Glomerular endothelial cell (primary cell): ENCODE data around the gene CASP3. TPM values are rescaled to one million over a fixed set of nuclear protein-coding genes. Genes with fewer than 3 reads are reported as not detected.
"Not testable (repeated sequence)": the region's sequence is repeated elsewhere in the genome, so short reads cannot be mapped to it uniquely, and the experiment has no call there.

ENCODE experiments used
- DNase-seq: peaks from one replicate; pipeline ENCODE4 v3.0.0-alpha.2; 2011; ENCODE audit warnings: low read depth, low spot score; ENCODE audit errors: extremely low read depth
- total RNA-seq: library from RNA; depleted of rRNA; stranded (reverse); fragments of >200 nt; gene quantifications from 2 replicates; pipeline ENCODE4 v1.2.3, GENCODE V29; 2015

The CASP3 gene
- total RNA-seq, 1 donor from 2014 or later: 36.4 TPM

DNA sequence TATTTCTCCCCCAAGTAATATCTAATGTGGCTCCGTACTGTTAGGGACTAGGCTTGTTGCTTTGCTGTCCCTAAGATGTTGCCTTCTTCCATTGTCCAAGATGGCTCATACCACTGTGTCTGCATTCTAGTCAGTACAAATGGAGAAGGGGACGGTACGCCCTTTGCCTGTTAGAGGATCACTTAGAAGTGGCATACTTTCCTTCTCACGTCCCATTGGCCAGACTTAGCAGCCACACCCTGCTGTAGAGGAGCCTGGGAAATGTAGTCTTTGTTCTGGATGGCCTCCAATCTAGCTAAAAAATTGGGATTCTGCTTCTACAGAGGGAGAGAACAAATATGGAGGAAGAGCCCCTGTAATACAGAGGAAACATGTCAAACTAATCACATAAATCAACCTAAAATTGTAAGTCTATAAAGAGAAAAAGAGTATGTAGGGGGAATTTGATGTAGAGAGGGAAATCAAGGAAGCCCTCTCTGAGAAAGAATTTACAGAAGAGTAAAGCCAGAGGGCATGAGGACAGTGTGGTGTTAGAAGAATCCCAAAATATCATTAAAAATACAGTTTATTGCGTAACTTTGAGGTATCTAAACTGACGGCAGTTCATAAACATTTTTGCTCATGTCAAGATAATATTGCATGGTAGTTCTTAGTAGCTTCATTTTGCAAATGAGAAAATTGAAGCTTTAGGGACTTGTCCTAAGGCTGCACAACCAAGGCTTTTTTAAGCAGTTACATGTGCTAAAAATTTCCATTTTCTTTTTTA, 15.4 kb upstream of the CASP3 start:
- no peak for DNase-seq

DNA sequence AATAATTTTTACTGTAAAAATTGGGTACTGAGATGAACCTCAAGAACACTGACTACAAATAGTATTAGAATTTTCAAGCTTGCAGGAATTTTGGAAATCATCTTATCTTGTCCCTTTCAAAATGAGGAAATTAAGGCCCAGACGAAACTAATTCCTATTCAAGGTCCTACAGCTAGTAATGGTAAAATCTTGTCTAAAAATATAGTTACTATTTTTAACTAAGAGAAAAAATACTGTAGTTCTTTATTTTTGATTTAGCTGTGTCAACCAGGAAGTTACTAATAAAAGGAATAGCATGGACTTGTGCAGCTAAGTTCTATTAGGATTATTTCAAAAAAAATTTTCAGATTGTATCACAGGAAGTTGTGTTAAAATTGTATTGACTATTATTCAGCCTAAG, 13.0 kb upstream of the CASP3 start:
- no peak for DNase-seq

DNA sequence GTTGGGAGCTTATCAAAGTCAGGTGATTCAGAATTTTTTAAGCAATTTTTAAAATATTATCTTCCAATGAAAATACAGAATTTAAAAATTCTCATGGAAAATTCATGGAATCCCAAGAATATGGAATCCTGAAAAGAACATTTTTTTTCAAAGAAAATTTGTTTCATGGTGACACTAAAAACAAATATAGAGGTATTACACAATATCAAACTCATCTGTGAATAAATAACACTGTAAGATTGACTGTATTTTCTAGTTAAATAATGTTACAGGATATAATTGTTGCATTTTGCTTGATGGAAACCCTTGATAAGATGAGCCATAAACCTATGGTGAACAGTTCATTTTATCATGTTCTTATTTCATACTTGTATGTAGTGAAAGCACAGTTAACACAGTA, 11.7 kb upstream of the CASP3 start:
- no peak for DNase-seq

DNA sequence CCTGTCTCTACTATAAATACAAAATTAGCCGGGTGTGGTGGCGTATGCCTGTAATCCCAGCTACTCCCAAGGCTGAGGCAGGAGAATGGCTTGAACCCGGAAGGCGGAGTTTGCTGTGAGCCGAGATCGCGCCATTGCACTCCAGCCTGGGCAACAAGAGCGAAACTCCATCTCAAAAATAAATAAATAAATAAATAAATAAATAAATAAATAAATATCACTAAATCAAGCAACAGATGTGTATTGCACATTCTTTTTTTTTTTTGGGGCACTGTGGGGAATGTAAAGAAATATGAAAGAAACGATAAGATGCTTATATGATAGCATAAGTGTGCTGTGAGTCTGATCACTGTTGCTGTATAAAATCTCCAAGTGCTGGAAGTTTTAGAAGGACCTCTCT, 8.6 kb upstream of the CASP3 start:
- not testable (repeated sequence) for DNase-seq

DNA sequence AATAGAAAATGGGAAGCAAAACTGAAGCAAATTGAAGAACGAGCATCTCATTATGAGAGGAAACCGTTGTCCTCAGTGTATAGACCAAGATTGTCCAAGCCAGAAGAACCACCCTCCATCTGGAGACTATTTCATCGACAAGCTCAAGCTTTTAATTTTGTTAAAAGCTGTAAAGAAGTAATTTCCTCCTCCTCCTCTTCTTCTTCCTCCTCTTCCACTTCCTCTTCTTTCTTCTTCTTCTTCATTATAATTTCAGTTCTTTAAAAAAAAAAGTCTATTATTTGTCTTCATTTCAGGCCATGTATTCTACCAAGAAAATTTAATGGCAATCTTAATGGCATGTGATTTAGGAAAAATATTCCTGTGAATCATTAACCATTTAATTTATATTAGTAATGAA, 7.9 kb upstream of the CASP3 start:
- no peak for DNase-seq

DNA sequence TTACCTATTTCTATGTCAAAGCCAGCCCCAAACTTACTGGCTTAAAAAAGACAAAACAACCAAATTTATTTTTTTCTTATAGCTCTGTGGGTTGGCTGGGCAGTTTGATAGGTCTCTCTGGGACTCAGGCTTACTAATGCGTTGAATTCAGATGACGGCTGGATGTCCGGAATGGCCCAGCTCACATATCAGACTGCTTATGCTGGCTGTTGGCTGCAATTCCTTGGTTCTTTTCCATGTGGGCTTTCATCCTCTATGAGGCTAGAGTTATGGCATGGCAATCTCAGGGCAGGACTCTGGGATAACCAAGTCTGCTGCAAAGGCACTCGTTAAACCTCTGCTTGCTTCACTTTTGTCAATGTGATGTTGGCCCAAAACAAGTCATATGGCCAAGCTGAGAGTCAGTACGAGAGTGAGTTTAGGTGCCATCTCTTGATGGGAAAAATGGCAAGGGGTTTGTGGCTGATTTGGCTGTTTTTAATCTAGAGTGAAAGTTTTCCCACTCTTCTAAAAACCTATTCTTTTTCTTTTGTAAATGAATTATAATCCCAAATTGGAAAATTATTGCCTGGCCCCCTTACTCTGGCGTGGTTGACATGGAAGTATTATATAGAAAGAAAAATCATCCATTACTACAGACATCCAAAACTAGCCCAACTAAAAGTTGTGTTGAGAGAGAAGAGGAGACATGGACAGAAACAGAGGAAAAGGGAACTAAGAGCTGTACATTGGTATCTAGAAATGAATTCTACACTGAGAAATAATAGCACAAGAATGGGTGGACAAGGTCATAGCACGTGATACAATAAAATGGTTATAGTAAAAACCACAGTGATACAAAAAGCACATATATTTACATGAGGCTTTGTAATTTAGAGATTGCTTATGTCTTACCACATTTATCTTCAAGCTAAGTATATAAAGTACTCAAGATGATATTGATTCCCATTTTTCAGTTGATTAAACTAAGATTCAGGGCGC, 6.9 kb upstream of the CASP3 start:
- no peak for DNase-seq

DNA sequence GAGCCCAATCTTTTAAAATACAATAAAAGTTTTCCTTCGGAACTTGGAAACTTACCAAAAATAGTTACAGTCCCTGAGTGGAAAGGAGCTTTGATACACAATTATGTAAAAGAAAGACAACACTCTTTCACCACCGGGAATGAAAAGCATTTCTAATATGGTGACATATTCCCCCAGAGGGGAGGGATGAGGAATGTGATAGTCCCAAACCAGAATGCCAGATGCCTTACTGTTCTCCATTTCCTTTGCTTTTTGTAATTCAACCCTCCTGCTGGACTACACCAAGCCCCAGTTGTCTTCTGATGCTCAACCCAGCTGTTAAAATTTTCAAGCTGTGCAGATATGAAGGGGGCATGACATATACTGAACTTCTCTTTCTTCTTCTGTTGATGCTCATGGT, 4.4 kb upstream of the CASP3 start:
- no peak for DNase-seq

DNA sequence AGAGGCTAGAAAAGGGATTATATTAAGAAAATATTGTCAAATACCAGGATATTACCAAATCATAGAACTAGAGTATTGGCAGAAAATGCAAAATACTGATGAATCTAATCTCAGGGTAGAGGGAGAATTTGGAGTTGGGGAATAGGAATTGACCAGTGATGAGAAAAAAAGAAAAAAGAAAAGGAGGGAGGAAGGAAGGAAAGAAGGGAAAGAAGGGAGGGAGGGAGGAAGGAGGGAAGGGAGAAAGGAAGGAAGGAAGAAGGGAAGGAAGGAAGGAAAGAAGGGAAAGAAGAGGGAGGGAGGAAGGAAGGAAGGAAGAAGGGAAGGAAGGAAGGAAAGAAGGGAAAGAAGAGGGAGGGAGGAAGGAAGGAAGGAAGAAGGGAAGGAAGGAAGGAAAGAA, 3.4 kb upstream of the CASP3 start:
- not testable (repeated sequence) for DNase-seq

DNA sequence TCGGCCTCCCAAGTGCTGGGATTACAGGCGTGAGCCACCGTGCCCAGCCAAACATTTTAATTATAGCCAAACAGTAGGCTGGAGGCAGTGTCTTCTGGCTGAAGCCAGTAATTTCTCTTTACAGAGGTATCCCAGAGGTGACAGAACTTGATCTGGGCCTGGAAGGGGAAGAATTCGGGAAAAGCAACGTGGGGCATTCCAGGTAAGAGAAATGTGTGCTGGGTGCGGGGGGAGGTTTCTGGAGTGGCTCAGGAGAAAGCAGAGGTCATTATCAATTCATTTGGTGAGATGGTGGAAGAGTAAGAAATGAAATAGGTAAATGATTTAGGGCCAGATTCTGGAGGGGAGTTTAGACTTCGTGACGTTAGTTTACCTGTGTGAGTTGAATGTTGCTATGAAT, 2.7 kb upstream of the CASP3 start:
- no peak for DNase-seq

DNA sequence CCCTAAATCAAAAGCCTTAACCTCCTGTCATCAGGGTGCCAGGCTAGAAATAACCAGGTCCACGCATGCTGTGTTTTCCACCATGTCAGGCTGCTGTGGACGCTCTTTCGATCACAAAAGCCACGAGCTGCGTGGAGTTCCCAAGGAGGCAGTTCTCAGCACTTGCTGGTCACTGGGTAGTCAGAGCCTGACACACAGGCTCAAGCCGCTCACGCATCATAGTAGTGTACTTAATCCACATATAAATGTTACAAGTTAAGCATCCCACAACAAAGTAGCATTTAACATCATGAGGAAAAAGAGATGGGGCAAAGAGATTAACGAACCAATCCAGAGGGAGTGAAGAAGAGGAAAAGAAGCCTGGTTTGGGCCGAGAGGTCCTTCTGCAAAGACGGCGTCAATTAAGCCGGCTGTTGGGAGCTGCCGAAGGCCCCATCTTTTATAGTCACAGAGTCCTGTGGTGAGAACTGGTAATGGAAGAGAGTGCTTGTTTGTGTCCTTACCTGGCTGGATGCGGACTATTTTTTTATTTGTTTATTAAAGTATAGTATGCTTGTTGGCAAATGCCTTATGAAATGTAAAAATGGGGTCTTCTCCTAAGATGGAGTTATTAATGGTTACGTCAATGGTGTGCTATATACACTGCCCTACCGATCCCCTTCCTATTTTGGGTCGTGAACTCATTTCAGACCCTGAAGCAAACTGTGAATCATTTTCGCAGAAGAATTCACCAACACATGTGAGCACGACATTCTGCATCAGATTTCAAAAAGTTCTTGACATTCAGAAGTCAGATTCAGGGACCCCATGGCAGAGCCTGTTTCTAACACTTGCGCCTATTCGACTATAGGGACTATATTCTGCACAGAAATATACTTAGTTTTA, 966 bp upstream of the CASP3 start:
- DNase-seq: no peak

DNA sequence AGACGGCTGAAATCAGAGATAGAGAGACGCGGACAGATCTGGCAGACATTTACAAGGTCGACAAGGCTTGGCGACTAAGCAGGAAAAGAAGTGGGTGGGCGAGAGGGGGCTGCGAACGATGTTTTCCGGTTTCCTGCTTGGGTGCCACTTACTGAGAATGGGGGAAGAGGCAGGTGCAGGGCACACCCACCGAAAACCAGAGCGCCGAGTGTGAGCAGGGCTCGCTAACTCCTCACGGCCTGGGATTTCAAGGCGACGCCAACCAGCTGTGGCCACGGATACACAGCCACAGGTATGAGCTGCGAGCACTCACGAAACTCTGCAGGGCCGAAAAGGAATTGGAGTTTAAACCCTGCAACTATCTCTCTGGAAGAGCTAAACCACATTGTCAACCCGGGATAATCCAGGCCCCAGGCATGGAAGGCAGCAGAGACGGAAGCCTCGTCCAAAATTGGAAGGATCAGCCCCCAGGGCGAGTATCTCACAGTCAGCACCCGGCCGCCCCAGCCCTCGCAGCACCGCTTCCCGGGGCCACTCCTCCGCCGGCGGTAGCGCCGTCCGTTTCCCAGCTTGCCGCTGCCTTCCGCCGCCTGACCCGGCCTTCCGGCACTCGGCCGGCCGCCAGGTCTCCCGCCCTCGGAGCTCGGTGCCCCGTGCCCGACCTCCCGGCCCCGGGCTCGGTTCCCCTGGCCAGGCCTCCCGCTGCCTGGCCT, 778 bp downstream of the CASP3 start:
- no peak for DNase-seq

DNA sequence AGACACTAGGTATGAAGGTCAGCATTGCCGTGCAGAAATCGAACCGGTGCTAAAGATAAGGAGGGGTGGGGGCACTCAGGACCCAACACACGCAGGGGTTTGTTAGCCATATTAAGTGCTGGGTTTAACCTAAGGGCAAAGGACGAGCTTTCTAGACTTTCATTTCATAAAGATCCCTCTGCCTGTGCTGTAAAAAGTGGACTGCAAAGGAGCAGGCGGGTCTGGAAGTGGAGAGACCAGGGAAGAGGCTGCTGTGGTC, 1.3 kb downstream of the CASP3 start:
- no peak for DNase-seq

DNA sequence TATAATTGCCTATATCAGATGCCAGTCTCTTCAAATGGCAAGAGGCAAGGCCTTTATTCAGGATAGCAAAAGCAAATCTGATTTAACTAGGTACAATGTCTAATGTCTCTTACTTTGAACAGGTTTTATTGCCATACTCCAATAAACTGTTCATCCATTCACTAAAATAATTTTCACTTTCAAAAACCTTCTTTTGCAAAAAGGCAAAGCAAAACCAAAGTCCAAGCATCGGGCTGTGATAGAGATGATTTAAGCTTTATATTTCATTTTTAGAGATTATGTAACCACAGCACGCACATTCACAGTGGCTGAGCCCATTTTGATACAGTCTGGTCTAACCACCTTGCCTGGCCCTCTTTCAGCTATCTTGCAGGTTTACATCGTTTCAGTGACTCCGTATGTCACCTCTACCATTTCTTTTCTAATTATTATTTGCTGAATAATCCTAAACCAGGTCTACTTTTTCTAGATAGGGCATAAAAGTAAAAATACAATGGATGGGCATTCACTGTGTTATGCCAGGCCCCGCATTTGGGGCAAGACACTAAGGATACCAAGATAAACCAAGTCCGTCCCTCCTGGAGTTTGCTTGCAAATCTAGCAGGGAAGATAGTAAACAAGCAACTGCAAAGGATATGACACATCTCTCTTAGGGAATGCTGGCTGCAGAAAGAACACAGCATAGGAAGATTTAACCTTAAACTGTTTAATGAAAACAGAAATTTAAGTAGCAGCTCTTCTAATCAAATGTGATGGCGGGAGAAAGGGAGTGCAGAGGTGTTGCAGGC, 1.8 kb downstream of the CASP3 start:
- DNase-seq: no peak

DNA sequence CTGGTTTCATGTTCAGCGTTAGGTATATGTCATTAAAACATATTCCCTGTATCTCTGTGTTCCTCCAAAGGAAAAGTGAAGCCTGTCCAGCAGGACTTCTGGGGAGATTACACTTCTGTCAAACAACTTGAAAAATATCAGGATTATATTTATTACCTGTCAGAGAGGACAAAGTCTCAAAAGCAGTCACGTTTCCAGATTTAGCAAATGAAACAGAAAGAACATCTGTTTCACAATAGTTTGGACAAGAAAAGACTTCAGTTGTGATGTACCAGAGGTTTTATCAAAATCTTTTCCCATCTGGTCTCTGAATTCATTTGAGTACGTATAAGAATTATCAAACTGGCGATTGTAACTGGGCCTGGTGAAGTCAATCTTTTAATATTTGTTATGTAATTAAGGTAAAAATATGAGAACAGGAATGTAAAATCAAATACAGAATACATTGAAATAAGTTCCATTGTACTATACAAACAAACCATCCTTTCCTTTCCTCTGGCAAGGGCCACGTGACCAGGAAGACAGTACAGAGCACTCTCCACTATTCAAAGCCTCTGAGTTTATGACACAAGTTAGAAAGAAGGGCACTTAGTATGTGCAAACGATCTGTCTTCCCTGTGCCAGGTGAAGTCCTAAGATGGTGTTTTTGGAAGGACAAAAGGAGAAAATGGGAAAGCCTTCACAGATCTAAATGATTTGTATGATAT, 3.2 kb downstream of the CASP3 start:
- DNase-seq: no peak

DNA sequence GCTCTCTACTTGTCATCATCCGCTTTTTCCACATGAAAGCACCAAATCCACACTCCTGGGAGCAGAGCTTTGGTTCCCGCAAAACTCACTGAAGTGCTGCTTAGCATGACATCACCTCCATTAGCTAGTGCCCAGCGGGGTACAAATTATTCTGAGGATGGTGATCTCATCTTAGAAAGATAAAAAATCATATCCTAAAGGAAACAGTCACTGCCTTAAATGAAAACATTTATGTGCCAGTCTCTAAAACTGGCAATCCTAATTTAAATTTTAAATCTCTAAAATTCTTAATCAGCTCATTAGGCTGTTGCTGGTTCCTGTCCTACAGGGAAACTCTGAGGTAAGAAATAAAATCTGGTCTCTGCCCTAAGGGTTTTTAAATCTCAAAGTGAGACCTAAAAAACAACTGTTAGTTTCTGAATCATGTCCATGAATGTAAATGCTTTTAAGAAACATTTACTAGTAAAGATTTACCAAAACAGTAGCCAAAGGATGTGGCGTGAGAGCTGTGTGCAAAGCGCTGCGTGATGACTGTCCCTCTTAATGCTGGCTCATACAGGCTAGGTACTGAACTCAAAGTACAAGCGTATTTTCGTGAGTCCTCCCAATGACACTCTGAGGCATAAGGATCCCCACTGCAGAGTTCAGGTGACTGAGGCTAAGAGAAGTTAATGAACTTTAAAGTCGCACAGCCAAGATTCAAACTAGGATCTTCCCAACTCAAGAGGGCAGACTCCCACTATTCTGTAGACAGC, 4.5 kb downstream of the CASP3 start:
- DNase-seq: no peak

DNA sequence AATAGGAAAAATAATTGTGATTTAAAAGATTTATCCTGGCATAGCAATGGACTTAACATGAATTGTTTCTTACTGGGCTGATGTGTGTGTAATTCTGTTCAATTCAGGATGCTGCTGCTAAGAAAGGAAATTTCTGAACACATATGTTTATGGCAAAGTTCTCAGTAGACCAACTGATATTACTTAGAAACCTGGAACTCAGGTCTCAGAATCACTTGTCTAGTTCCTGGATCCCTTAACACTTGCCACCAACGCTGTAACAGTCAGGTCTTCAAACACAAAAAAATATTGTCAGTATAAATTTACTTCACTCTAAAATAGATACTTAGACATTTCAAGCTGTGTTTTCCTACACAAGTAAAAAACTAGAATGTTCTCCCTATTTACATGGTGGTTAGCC, 5.5 kb downstream of the CASP3 start:
- no peak for DNase-seq

DNA sequence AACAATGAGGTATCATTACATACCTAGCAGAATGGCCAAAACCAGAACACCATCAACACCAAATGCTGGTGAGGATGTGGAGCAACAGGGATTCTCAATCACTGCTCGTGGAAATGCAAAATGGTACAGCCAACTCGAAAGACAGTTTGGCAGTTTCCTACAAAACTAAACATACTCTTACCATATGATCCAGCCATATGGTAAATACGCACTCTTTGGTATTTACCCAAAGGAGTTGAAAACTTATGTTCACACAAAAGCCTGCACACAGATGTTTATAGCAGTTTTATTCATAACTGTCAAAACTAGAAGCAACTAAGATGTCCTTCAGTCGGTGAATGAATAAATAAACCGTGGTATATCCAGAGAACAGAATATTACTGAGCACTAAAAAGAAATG, 7.8 kb downstream of the CASP3 start:
- no peak for DNase-seq

DNA sequence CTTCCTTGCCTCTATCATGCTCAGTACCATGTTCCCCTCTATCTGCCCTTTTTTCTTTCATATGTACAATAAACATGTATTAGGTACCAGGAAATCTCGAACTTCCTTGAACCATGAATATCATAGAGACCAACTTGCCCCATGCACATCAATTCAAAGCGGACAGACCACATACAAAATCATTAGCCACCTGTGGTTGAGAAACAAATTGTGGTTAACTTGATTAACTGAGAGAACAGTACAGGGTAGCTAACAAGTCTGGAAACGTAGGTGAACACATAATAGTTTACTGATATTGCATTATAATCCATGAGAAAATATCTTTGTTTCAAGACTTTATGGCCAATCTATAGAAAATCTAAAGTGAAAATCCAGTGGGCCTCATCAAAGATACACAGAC, 8.2 kb downstream of the CASP3 start:
- DNase-seq: no peak

DNA sequence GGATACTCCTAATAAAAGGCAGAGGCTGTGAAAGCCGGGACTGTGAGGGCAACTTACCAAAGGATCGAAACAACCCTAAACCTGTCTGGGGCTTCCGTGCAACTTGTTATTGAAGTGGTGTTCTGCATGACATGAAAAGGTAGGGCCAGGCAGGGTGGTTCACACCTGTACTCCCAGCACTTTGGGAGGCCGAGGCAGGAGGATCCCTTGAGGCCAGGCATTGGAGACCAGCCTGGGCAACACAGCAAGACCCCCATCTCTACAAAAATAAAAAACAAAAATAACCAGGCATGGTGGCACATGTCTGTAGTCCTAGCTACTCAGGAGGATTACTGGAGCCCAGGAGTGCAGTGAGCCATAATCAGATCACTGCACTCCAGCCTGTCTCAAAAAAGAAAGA, 12.3 kb downstream of the CASP3 start:
- no peak for DNase-seq
